Measurements from ENCODE around the gene SLC36A4.
"Not testable (repeated sequence)": the region's sequence is repeated elsewhere in the genome, so short reads cannot be mapped to it uniquely, and the experiment has no call there.

Gene SLC36A4

GRCh38 chr11:93192163-93192562 is 5.6 kb downstream of the SLC36A4 start:
- Histone ChIP-seq H3K4me3 (ENCODE audit: low read length) (no peak overlapping the region), H3K4me1 (ENCODE audit: control insufficient read depth, insufficient read depth, low read length) (peaks cover 4% of the 10 kb centered on the region), H3K9ac (ENCODE audit: low read depth, low read length) (no peak overlapping the region)

DNA sequence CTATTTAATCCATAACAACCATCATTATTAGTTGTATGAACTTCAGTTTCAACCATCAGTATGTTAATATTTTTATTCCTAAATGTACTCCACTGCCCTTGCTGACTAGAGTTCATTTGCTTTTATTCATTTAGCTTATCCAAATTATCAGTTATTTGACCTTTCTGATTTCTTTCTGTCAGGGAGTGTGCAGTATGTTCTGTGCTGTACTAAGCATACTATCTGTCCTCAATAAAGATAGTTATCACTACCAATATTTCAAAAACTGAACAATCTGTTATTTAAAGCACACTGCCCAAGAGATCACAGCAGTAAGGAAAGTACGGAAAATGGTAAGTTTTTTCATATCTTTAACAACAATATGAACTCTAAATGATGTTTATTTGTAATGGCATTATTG is 8.3 kb downstream of the SLC36A4 start:
- no peak overlapping the region for H3K4me3 ChIP-seq (ENCODE audit: low read length)
- no peak overlapping the region for H3K4me2 ChIP-seq (ENCODE audit: low read length)
- no peaks in the 10 kb centered on the region for H3K4me1 ChIP-seq (ENCODE audit: control insufficient read depth, insufficient read depth, low read length)
- no peak overlapping the region for H3K9ac ChIP-seq (ENCODE audit: low read depth, low read length)
- H3K27me3 ChIP-seq (ENCODE audit: control insufficient read depth, insufficient read depth, low read length) = no peaks in the 10 kb centered on the region
- H3K9me3 ChIP-seq (replicated peaks; ENCODE audit: low read length) = no peaks in the 10 kb centered on the region
- no peaks in the 10 kb centered on the region for H3K36me3 ChIP-seq (ENCODE audit: insufficient read depth, low read length)

More at GRCh38 chr11:93192163-93192562, 5.6 kb downstream of the SLC36A4 start:
- Histone ChIP-seq H3K4me2 (ENCODE audit: low read length) (no peak overlapping the region), H3K27me3 (ENCODE audit: control insufficient read depth, insufficient read depth, low read length) (no peaks in the 10 kb centered on the region), H3K36me3 (ENCODE audit: insufficient read depth, low read length) (no peaks in the 10 kb centered on the region), H3K9me3 (replicated peaks; ENCODE audit: low read length) (no peaks in the 10 kb centered on the region)

DNA sequence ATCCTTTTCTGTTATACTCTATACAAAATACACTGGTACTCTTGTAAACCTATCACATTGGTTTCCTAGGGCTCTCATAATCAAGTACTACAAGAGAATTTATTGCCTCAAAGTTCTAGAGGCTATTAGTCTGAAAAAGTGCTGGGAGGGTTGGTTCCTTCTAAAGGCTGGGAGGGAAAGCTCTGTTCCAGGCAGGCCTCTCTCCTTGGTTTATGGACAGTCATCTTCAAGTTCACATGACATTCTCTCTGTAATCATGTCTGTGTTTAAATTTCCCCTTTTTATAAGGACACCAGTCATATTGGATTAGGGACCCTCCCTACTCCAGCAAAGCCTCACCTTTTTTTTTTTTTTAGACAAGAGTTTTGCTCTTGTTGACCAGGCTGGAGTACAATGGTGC is 9.1 kb downstream of the SLC36A4 start:
- Histone ChIP-seq H3K36me3 (ENCODE audit: insufficient read depth, low read length) (no peaks in the 10 kb centered on the region), H3K4me2 (ENCODE audit: low read length) (no peak overlapping the region), H3K4me1 (ENCODE audit: control insufficient read depth, insufficient read depth, low read length) (no peaks in the 10 kb centered on the region), H3K9ac (ENCODE audit: low read depth, low read length) (no peak overlapping the region), H3K9me3 (replicated peaks; ENCODE audit: low read length) (no peaks in the 10 kb centered on the region), H3K4me3 (ENCODE audit: low read length) (no peak overlapping the region), H3K27me3 (ENCODE audit: control insufficient read depth, insufficient read depth, low read length) (no peaks in the 10 kb centered on the region)

- H3K4me1 ChIP-seq (ENCODE audit: control insufficient read depth, insufficient read depth, low read length) = no peaks in the 10 kb centered on the region
- no peak overlapping the region for H3K9ac ChIP-seq (ENCODE audit: low read depth, low read length)
- no peaks in the 10 kb centered on the region for H3K27me3 ChIP-seq (ENCODE audit: control insufficient read depth, insufficient read depth, low read length)
- no peaks in the 10 kb centered on the region for H3K9me3 ChIP-seq (replicated peaks; ENCODE audit: low read length)
- H3K36me3 ChIP-seq (ENCODE audit: insufficient read depth, low read length) = no peaks in the 10 kb centered on the region
- H3K4me2 ChIP-seq (ENCODE audit: low read length) = no peak overlapping the region
- H3K4me3 ChIP-seq (ENCODE audit: low read length) = no peak overlapping the region
These were observed 10.5 kb downstream of the SLC36A4 start for GRCh38 chr11:93187290-93187689.

DNA sequence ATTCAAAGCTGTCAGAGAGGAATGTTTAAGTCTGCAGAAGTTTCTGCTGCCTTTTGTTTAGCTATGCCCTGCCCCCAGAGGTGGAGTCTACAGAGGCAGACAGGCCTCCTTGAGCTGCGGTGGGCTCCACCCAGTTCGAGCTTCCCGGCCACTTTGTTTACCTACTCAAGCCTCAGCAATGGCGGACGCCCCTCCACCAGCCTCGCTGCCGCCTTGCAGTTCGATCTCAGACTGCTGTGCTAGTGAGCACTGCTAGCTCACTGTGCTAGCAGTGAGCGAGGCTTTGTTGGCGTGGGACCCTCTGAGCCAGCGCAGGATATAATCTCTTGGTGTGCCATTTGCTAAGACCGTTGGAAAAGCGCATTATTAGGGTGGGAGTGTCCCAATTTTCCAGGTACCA is 19.9 kb downstream of the SLC36A4 start:
- not testable (repeated sequence) for H3K4me1 ChIP-seq (ENCODE audit: control insufficient read depth, insufficient read depth, low read length); H3K4me2 ChIP-seq (ENCODE audit: low read length); H3K9ac ChIP-seq (ENCODE audit: low read depth, low read length); H3K4me3 ChIP-seq (ENCODE audit: low read length); H3K27me3 ChIP-seq (ENCODE audit: control insufficient read depth, insufficient read depth, low read length); H3K36me3 ChIP-seq (ENCODE audit: insufficient read depth, low read length); H3K9me3 ChIP-seq (replicated peaks; ENCODE audit: low read length)

DNA sequence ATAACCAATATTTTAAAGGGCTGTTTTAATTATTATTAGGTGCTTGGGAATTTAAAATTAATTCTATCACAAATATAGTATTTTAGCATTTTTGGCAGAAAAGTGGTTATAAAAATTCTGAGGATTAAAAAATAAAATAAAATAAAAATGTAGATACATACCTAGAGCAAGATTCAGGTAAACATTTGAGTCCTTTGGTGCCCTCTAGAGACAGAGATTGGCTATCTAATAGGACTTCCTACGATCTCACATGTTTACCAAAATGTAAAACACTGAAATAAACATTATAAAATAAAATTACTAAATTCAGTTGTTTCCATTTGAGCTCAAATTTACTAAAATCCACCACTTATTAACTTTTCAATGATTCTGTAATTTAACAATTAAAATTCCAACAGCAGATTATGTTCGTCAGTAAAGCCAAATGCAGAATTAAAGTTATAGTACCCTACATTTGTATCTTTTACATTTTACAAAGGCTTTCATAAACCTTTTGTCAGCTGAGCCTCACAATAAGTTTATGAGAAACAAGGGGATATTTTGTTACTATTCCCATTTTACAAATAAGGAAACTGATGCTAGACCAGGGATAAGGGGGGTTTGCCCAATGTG is 27.7 kb downstream of the SLC36A4 start:
- no peak overlapping the region for H3K4me2 ChIP-seq (ENCODE audit: low read length)
- no peak overlapping the region for H3K4me3 ChIP-seq (ENCODE audit: low read length)
- no peaks in the 10 kb centered on the region for H3K27me3 ChIP-seq (ENCODE audit: control insufficient read depth, insufficient read depth, low read length)
- no peak overlapping the region for H3K9ac ChIP-seq (ENCODE audit: low read depth, low read length)
- no peaks in the 10 kb centered on the region for H3K9me3 ChIP-seq (replicated peaks; ENCODE audit: low read length)
- H3K4me1 ChIP-seq (ENCODE audit: control insufficient read depth, insufficient read depth, low read length) = no peaks in the 10 kb centered on the region
- H3K36me3 ChIP-seq (ENCODE audit: insufficient read depth, low read length) = no peaks in the 10 kb centered on the region

DNA sequence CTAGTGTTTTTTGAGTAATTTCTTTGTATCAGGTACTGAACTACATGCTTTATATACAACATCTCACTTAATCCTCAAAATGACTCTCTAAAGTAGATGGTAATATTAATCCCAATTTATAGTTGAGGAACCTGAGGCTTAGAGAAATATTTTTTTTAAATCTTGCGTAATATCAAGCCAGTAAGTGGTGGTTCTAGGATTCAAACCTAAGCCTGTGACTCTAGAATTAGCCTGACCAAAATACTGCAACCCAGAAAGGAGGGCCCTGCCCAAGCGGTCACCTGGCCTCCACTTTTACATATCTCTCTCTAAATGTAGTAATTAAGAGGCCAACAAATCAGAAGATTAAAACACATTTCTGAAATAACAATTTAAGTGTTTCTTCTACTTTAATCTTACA is 28.6 kb downstream of the SLC36A4 start:
- Histone ChIP-seq H3K4me2 (ENCODE audit: low read length) (no peak overlapping the region), H3K9ac (ENCODE audit: low read depth, low read length) (no peak overlapping the region), H3K27me3 (ENCODE audit: control insufficient read depth, insufficient read depth, low read length) (no peaks in the 10 kb centered on the region), H3K36me3 (ENCODE audit: insufficient read depth, low read length) (peaks cover 6% of the 10 kb centered on the region), H3K9me3 (replicated peaks; ENCODE audit: low read length) (no peaks in the 10 kb centered on the region), H3K4me3 (ENCODE audit: low read length) (no peak overlapping the region), H3K4me1 (ENCODE audit: control insufficient read depth, insufficient read depth, low read length) (no peaks in the 10 kb centered on the region)

DNA sequence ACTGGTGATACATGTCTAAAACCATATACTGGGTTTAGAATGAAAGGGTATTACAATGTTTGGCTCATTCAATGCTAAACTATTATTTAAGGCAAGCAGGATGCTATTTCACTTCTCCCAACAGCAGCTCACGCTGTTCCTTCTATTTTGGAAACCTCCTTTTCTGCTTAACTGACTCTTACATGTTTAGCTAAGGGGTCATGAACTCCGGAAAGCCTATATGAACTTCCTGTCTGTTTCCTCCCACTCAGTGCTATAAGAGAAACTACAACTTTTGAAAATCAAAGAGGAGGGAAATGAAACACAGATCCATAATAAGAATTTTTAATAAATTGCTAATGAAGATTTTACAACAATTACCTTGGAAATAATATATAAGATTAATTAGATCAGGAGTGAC is 30.9 kb downstream of the SLC36A4 start:
- Histone ChIP-seq H3K27me3 (ENCODE audit: control insufficient read depth, insufficient read depth, low read length) (no peaks in the 10 kb centered on the region), H3K36me3 (ENCODE audit: insufficient read depth, low read length) (peaks cover 10% of the 10 kb centered on the region), H3K9me3 (replicated peaks; ENCODE audit: low read length) (no peaks in the 10 kb centered on the region), H3K9ac (ENCODE audit: low read depth, low read length) (no peak overlapping the region), H3K4me3 (ENCODE audit: low read length) (no peak overlapping the region), H3K4me1 (ENCODE audit: control insufficient read depth, insufficient read depth, low read length) (no peaks in the 10 kb centered on the region), H3K4me2 (ENCODE audit: low read length) (no peak overlapping the region)

GRCh38 chr11:93166194-93166593 is 31.6 kb downstream of the SLC36A4 start:
- peaks cover 10% of the 10 kb centered on the region for H3K36me3 ChIP-seq (ENCODE audit: insufficient read depth, low read length)

GRCh38 chr11:93160808-93161207 is 37.0 kb downstream of the SLC36A4 start:
- H3K27me3 ChIP-seq (ENCODE audit: control insufficient read depth, insufficient read depth, low read length) = no peaks in the 10 kb centered on the region
- H3K36me3 ChIP-seq (ENCODE audit: insufficient read depth, low read length) = peaks cover 10% of the 10 kb centered on the region
- H3K4me2 ChIP-seq (ENCODE audit: low read length) = no peak overlapping the region
- H3K9ac ChIP-seq (ENCODE audit: low read depth, low read length) = no peak overlapping the region
- no peaks in the 10 kb centered on the region for H3K4me1 ChIP-seq (ENCODE audit: control insufficient read depth, insufficient read depth, low read length)
- H3K9me3 ChIP-seq (replicated peaks; ENCODE audit: low read length) = no peaks in the 10 kb centered on the region
- H3K4me3 ChIP-seq (ENCODE audit: low read length) = no peak overlapping the region

More at GRCh38 chr11:93166194-93166593, 31.6 kb downstream of the SLC36A4 start:
- Histone ChIP-seq H3K4me1 (ENCODE audit: control insufficient read depth, insufficient read depth, low read length) (no peaks in the 10 kb centered on the region), H3K9ac (ENCODE audit: low read depth, low read length) (no peak overlapping the region), H3K4me3 (ENCODE audit: low read length) (no peak overlapping the region), H3K4me2 (ENCODE audit: low read length) (no peak overlapping the region), H3K27me3 (ENCODE audit: control insufficient read depth, insufficient read depth, low read length) (no peaks in the 10 kb centered on the region), H3K9me3 (replicated peaks; ENCODE audit: low read length) (no peaks in the 10 kb centered on the region)

GRCh38 chr11:93160156-93160555 is 37.6 kb downstream of the SLC36A4 start:
- Histone ChIP-seq H3K36me3 (ENCODE audit: insufficient read depth, low read length) (peaks cover 10% of the 10 kb centered on the region), H3K4me3 (ENCODE audit: low read length) (no peak overlapping the region), H3K4me2 (ENCODE audit: low read length) (no peak overlapping the region), H3K9ac (ENCODE audit: low read depth, low read length) (no peak overlapping the region), H3K9me3 (replicated peaks; ENCODE audit: low read length) (no peaks in the 10 kb centered on the region), H3K4me1 (ENCODE audit: control insufficient read depth, insufficient read depth, low read length) (no peaks in the 10 kb centered on the region), H3K27me3 (ENCODE audit: control insufficient read depth, insufficient read depth, low read length) (no peaks in the 10 kb centered on the region)

GRCh38 chr11:93159721-93160120 is 38.1 kb downstream of the SLC36A4 start:
- Histone ChIP-seq H3K4me2 (ENCODE audit: low read length) (no peak overlapping the region), H3K9ac (ENCODE audit: low read depth, low read length) (no peak overlapping the region), H3K4me3 (ENCODE audit: low read length) (no peak overlapping the region), H3K9me3 (replicated peaks; ENCODE audit: low read length) (no peaks in the 10 kb centered on the region), H3K4me1 (ENCODE audit: control insufficient read depth, insufficient read depth, low read length) (no peaks in the 10 kb centered on the region), H3K36me3 (ENCODE audit: insufficient read depth, low read length) (peaks cover 8% of the 10 kb centered on the region), H3K27me3 (ENCODE audit: control insufficient read depth, insufficient read depth, low read length) (no peaks in the 10 kb centered on the region)
